A549 (cell line): ENCODE measurements around the gene TPO. TPM values are rescaled to one million over a fixed set of nuclear protein-coding genes. Genes with fewer than 3 reads are reported as not detected.

Experiments used
- ATAC-seq, 2 experiments: fragments of 200-7000 bp in 1 of 2; fragments of >200 bp in 1 of 2; cut with Nextera tagmentation in 1 of 2; cut with Tn5 transposase in 1 of 2; 3 replicates each; pipeline versions ENCODE4 v1.8.0 to v1.9.1; 2018 to 2020; ENCODE audit warnings: mild to moderate bottlenecking in 1 of 2, moderate library complexity in 1 of 2
- CTCF ChIA-PET: fragments of 300-600 bp; sonication (Branson Sonifier 250); formaldehyde crosslinking; extraction: SDS; loops from one replicate; lab custom pipeline; 2021; ENCODE audit warnings: antibody characterized with exemption, inconsistent platforms; lab: Yijun Ruan, JAX
- POLR2A ChIA-PET: fragments of 350-600 bp; formaldehyde crosslinking; extraction: SDS; loops from one replicate; lab custom pipeline; 2021; ENCODE audit warnings: antibody characterized with exemption, inconsistent platforms; lab: Yijun Ruan, JAX
- DNase-seq, 2 experiments: peaks; one replicate each; pipeline versions ENCODE4 v3.0.0 to v3.0.0-alpha.2; 2011 to 2016; ENCODE audit warnings: low read depth in 1 of 2, low spot score in 1 of 2
- FAIRE-seq: peaks from 2 replicates; lab custom pipeline; 2011; peaks lifted over from hg19 to GRCh38; lab: Jason Lieb, UNC
- H3K27ac ChIP-seq, 2 experiments: fragments of >200 bp; sonication (Bioruptor Twin); formaldehyde crosslinking; 3 replicates each; pipeline ENCODE4 v1.5.1; 2016 to 2017
- H3K4me1 ChIP-seq: fragments of >200 bp; sonication (Bioruptor Twin); formaldehyde crosslinking; 3 replicates; pipeline ENCODE4 v1.6.1; 2016
- H3K4me2 ChIP-seq: fragments of >200 bp; sonication (Bioruptor Twin); formaldehyde crosslinking; 3 replicates; pipeline ENCODE4 v1.6.1; 2016
- H3K4me3 ChIP-seq: fragments of >200 bp; sonication (Bioruptor Twin); formaldehyde crosslinking; 3 replicates; pipeline ENCODE4 v1.5.1; 2016
- H3K9me3 ChIP-seq: fragments of >200 bp; sonication (Bioruptor Twin); formaldehyde crosslinking; 3 replicates; pipeline ENCODE4 v1.6.1; 2016
- BCL3 ChIP-seq: fragments of >200 bp; sonication (Bioruptor Twin); formaldehyde crosslinking; IDR thresholded peaks from 3 replicates; pipeline ENCODE4 v1.6.1; 2016
- BHLHE40 ChIP-seq: IDR thresholded peaks from 2 replicates; pipeline ENCODE4 v1.6.1; 2012; ENCODE audit warnings: low read depth, low read length, inconsistent platforms
- CBX2 ChIP-seq: fragments of 200-600 bp; sonication (generic); IDR thresholded peaks from 2 replicates; pipeline ENCODE4 v1.6.1; 2016; ENCODE audit warnings: low read depth, mild to moderate bottlenecking, borderline replicate concordance
- CHD2 ChIP-seq: fragments of 150-350 bp; IDR thresholded peaks from 2 replicates; pipeline ENCODE4 v1.6.1; 2014; ENCODE audit warnings: low read length; ENCODE audit not compliant: partially characterized antibody
- CHD4 ChIP-seq: fragments of 200-600 bp; sonication (generic); IDR thresholded peaks from 2 replicates; pipeline ENCODE4 v1.6.1; 2016; ENCODE audit warnings: antibody characterized with exemption, mild to moderate bottlenecking, borderline replicate concordance
- E2F6 ChIP-seq: IDR thresholded peaks from 2 replicates; pipeline ENCODE4 v1.6.1; 2012; ENCODE audit warnings: low read depth, borderline replicate concordance
- ESRRA ChIP-seq: fragments of 150-350 bp; IDR thresholded peaks from 2 replicates; pipeline ENCODE4 v1.6.1; 2014; ENCODE audit warnings: mild to moderate bottlenecking, low read length, borderline replicate concordance
- FOSB ChIP-seq: fragments of 250-450 bp; sonication (Bioruptor Pico); IDR thresholded peaks from 2 replicates; pipeline ENCODE4 v1.5.0; 2020; ENCODE audit warnings: mild to moderate bottlenecking, moderate library complexity
- FOXS1 ChIP-seq: fragments of 250-450 bp; sonication (Bioruptor Pico); IDR thresholded peaks from 2 replicates; pipeline ENCODE4 v1.5.0; 2020; ENCODE audit warnings: mild to moderate bottlenecking, moderate library complexity
- GATA3 ChIP-seq: IDR thresholded peaks from 2 replicates; pipeline ENCODE4 v1.6.1; 2012; ENCODE audit warnings: borderline replicate concordance
- HOXA7 ChIP-seq: fragments of 250-450 bp; sonication (Bioruptor Pico); IDR thresholded peaks from 2 replicates; pipeline ENCODE4 v1.5.0; 2020; ENCODE audit warnings: mild to moderate bottlenecking, moderate library complexity
- HOXB13 ChIP-seq: fragments of 250-450 bp; sonication (Bioruptor Pico); IDR thresholded peaks from 2 replicates; pipeline ENCODE4 v1.5.0; 2020; ENCODE audit warnings: low read depth, mild to moderate bottlenecking, moderate library complexity
- HOXB5 ChIP-seq: fragments of 250-450 bp; sonication (Bioruptor Pico); IDR thresholded peaks from 2 replicates; pipeline ENCODE4 v1.5.0; 2020; ENCODE audit warnings: mild to moderate bottlenecking, moderate library complexity
- JUN ChIP-seq, 2 experiments: fragments of >200 bp; sonication (Bioruptor Twin); formaldehyde crosslinking; IDR thresholded peaks; 2 replicates in 1 of 2; 3 replicates in 1 of 2; pipeline ENCODE4 v1.6.1; 2016 to 2017
- JUNB ChIP-seq: fragments of >200 bp; sonication (Bioruptor Twin); formaldehyde crosslinking; IDR thresholded peaks from 2 replicates; pipeline ENCODE4 v1.6.1; 2016
- KDM5A ChIP-seq: fragments of 200-600 bp; sonication (generic); IDR thresholded peaks from 2 replicates; pipeline ENCODE4 v1.6.1; 2016; ENCODE audit warnings: antibody characterized with exemption, mild to moderate bottlenecking
- MAFK ChIP-seq: fragments of 450-650 bp; IDR thresholded peaks from 2 replicates; pipeline ENCODE4 v1.6.1; 2014; ENCODE audit not compliant: partially characterized antibody
- MAX ChIP-seq: IDR thresholded peaks from 2 replicates; pipeline ENCODE4 v1.6.1; 2012
- MAZ ChIP-seq: fragments of 150-350 bp; IDR thresholded peaks from 2 replicates; pipeline ENCODE4 v1.6.1; 2014; ENCODE audit warnings: antibody characterized with exemption, low read depth, low read length, borderline replicate concordance
- MYC ChIP-seq: IDR thresholded peaks from 2 replicates; pipeline ENCODE4 v1.6.1; 2012; ENCODE audit warnings: mild to moderate bottlenecking, inconsistent platforms, low read length, improper control_type of control experiment, borderline replicate concordance
- PBX3 ChIP-seq: IDR thresholded peaks from 2 replicates; pipeline ENCODE4 v1.6.1; 2012
- PHF8 ChIP-seq: fragments of 200-600 bp; sonication (generic); IDR thresholded peaks from 2 replicates; pipeline ENCODE4 v1.6.1; 2016; ENCODE audit warnings: low read depth, mild to moderate bottlenecking, antibody characterized with exemption, moderate library complexity, borderline replicate concordance
- RAD21 ChIP-seq, 2 experiments: fragments of >200 bp in 1 of 2; sonication (Bioruptor Twin) in 1 of 2; formaldehyde crosslinking in 1 of 2; IDR thresholded peaks in 1 of 2; conservative IDR thresholded peaks in 1 of 2; 2 replicates in 1 of 2; 3 replicates in 1 of 2; pipeline ENCODE4 v1.6.1; 2012 to 2018; ENCODE audit warnings: inconsistent platforms in 1 of 2
- RARB ChIP-seq: fragments of 250-450 bp; sonication (Bioruptor Pico); IDR thresholded peaks from 2 replicates; pipeline ENCODE4 v1.8.0; 2021; ENCODE audit warnings: mild to moderate bottlenecking, moderate library complexity
- RCOR1 ChIP-seq: fragments of 150-350 bp; IDR thresholded peaks from 2 replicates; pipeline ENCODE4 v1.6.1; 2014; ENCODE audit warnings: antibody characterized with exemption, low read length, low read depth
- SMC3 ChIP-seq: fragments of >200 bp; sonication (Bioruptor Twin); formaldehyde crosslinking; IDR thresholded peaks from 3 replicates; pipeline ENCODE4 v1.6.1; 2018; ENCODE audit warnings: inconsistent platforms
- TFCP2L1 ChIP-seq: fragments of 250-450 bp; sonication (Bioruptor Pico); IDR thresholded peaks from 2 replicates; pipeline ENCODE4 v1.5.0; 2021; ENCODE audit warnings: mild to moderate bottlenecking
- ZFP36 ChIP-seq: fragments of 450-650 bp; IDR thresholded peaks from 2 replicates; pipeline ENCODE4 v1.6.1; 2014; ENCODE audit warnings: borderline replicate concordance; ENCODE audit not compliant: partially characterized antibody
- WGBS: methylation state at CpG from one replicate; pipeline ENCODE4 v1.1.6; 2017; ENCODE audit errors: missing lambda C conversion rate; 5-methylcytosine and 5-hydroxymethylcytosine counted together
- polyA plus RNA-seq, 4 experiments: library from polyadenylated mRNA; depleted of rRNA in 3 of 4; stranded (reverse); fragments of >200 nt; fragmentation: RNase III in 1 of 4; extraction: RNeasy Plus Mini Kit Qiagen cat#74134 plus additional on column Dnase treatment in 1 of 4; gene quantifications; 2 replicates in 3 of 4; 3 replicates in 1 of 4; pipeline ENCODE4 v1.2.3, GENCODE V29; 2011 to 2017
- TF ChIP-seq, protein P1 (sequence below): fragments of 450-650 bp; IDR thresholded peaks from 2 replicates; pipeline ENCODE4 v1.6.1; 2014; ENCODE audit warnings: antibody characterized with exemption

The TPO gene
- polyA plus RNA-seq, 2 of the 4 experiments (the other 2 are of a cell fraction) = 0.05 TPM; not detected in 1

DNA sequence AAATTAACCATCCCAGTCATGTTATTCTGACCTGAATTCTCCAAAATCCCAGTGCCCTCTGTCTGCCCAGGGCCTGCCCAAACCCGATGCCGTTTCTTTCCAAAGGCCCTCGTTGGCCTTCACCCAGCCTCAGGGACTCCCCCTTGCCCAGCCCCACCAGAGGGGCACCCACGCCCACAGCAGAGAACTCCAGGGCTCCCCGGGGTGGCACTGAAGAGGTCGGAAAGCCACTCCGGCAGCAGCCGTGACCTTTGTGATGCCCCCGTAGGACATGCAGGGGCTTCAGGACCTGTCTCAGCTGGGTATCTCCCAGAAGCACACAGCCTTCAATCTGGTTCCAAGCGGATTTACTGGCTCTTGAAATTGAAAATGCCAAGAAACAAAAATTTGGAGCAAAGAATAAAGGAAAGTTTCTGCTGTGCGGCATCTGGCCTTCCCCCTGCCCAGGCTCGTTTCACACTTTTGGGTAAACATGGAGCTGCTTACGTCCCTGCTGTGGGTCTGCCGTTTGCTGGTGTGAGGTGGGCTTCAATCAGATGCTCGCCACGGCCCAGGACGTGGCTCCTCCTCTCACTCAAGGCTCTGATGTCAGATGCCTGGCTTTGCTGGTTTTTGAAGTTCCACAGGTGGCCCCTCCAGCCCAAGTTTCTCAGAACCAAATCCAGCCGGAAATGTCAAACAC, 101.3 kb downstream of the TPO start:
- Histone ChIP-seq H3K9me3 (no peaks in the 10 kb centered on the region), H3K4me1 (no peaks in the 10 kb centered on the region), H3K4me2 (no peak overlapping the region), H3K27ac (no peak overlapping the region), H3K4me3 (no peak overlapping the region)
- POLR2A ChIA-PET = no interaction called here
- FAIRE-seq (no peak), DNase-seq (no peak), ATAC-seq (no peak)
- 20% methylated on average over 18 of the region's 18 CpGs for WGBS
- CTCF ChIA-PET = interaction anchor here (1.1 kb wide), 1 partner anchor 36 kb away, joined by 3 read pairs; no protein-coding TSS in a partner anchor
- TF ChIP-seq PHF8 = no peak
- no peak for TF ChIP-seq FOXS1 (CRISPR knock-in tag)
- TF ChIP-seq BHLHE40 = no peak
- TF ChIP-seq RAD21 (conservative IDR thresholded peaks at IDR 0.05 in 1 of 2, IDR thresholded peaks at IDR 0.05 in 1 of 2) = no peak
- TF ChIP-seq MYC = no peak
- TF ChIP-seq MAX = no peak
- no peak for TF ChIP-seq HOXB5 (CRISPR knock-in tag)
- no peak for TF ChIP-seq ESRRA
- no peak for TF ChIP-seq HOXA7 (CRISPR knock-in tag)
- TF ChIP-seq HOXB13 (CRISPR knock-in tag) = no peak
- TF ChIP-seq JUNB = no peak
- no peak for TF ChIP-seq KDM5A
- no peak for TF ChIP-seq CBX2
- TF ChIP-seq ZFP36 = no peak

- Histone ChIP-seq H3K4me1 (no peaks in the 10 kb centered on the region), H3K4me3 (no peak overlapping the region), H3K4me2 (no peak overlapping the region), H3K9me3 (no peaks in the 10 kb centered on the region), H3K27ac (no peak overlapping the region)
- ChIA-PET CTCF (no interaction called here), POLR2A (no interaction called here)
- 4% methylated on average over 7 of the region's 8 CpGs for WGBS
- FAIRE-seq = no peak
- DNase-seq = no peak
- TF ChIP-seq FOXS1 (CRISPR knock-in tag) (no peak), GATA3 (no peak), RCOR1 (no peak), MAFK (no peak), TFCP2L1 (CRISPR knock-in tag) (no peak), HOXB13 (CRISPR knock-in tag) (no peak), E2F6 (no peak), RARB (CRISPR knock-in tag) (no peak), CHD4 (no peak), CHD2 (no peak)
- no peak for ATAC-seq
These were observed 101.8 kb downstream of the TPO start for GRCh38 chr2:1515073-1515430.

DNA sequence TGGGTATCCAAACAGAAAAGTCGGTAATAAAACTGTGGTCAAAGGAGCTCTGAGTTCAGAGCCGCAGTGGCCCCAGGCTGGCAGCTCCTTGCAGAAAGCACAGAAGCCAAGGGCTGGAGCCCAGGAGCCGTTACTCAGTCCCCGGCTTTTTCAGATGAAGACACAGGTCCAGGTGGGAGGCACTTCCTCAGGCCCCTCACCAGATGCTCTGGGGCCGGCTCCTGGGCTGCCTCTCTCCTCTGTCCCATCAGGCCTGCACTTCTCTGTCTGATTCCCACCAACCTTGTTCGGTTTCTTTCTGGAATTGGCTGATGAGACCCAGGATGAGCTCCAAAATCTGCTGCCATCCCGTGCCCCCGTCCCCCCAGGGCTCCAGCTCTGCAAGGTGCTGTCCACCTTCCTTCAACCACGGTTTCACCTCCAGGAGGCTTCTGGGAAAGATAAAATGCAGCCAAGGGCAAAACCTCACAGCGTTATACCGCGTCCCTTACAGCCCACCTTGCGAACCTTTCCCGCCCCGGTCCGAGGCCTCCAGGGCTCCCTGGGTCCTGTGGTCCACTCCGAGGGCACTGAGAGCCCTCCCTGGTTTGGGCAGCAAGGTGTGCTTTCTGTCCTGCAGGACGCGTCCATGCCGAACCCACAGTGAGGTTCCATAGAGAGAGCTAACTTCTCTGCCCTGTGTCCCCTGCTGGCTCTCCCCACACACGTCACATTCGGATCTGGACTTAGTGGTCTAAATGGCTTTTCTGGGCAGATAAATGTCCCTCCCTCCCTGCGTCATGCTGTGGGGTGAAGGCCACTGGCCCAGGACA, 102.9 kb downstream of the TPO start:
- FAIRE-seq (no peak), ATAC-seq (no peak)
- CTCF ChIA-PET = no interaction called here
- TF ChIP-seq, protein P1, sequence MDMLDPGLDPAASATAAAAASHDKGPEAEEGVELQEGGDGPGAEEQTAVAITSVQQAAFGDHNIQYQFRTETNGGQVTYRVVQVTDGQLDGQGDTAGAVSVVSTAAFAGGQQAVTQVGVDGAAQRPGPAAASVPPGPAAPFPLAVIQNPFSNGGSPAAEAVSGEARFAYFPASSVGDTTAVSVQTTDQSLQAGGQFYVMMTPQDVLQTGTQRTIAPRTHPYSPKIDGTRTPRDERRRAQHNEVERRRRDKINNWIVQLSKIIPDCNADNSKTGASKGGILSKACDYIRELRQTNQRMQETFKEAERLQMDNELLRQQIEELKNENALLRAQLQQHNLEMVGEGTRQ = no peak
- no peak for TF ChIP-seq KDM5A
- no peak for TF ChIP-seq SMC3
- no peak for TF ChIP-seq PHF8
- no peak for TF ChIP-seq PBX3
- TF ChIP-seq BCL3 = no peak
- no peak for TF ChIP-seq FOSB (CRISPR knock-in tag)
- no peak for TF ChIP-seq MAZ
- TF ChIP-seq RARB (CRISPR knock-in tag) = no peak
- no peak for TF ChIP-seq JUN (IDR thresholded peaks at IDR 0.05)

More for the DNA sequence above, 102.9 kb downstream of the TPO start:
- Histone ChIP-seq H3K27ac (no peak overlapping the region), H3K4me1 (no peaks in the 10 kb centered on the region), H3K4me3 (no peak overlapping the region), H3K9me3 (no peaks in the 10 kb centered on the region), H3K4me2 (no peak overlapping the region)
- POLR2A ChIA-PET = no interaction called here
- WGBS = 36% methylated on average over 22 of the region's 23 CpGs
- DNase-seq = no peak
